Activated CD8-positive, alpha-beta memory T cell treated with anti-CD3 and anti-CD28 coated beads, Interleukin-2, amount 10 ng/mL, durations not matched to agents 7 days and 5 days (primary cell): ENCODE measurements around the gene HTRA1. TPM values are rescaled to one million over a fixed set of nuclear protein-coding genes. Genes with fewer than 3 reads are reported as not detected.
A peak's percentile ranks its signal among the peaks of the same experiment; 100 is the strongest.

Source experiments
- ATAC-seq: fragments of 150-1000 bp; cut with Tn5 transposase; one replicate; pipeline ENCODE4 v1.10.0; 2021; ENCODE audit warnings: moderate library complexity
- CTCF ChIA-PET: fragments of 350-600 bp; sonication (Branson Sonifier 250); formaldehyde crosslinking; loops from one replicate; lab custom pipeline; 2021; ENCODE audit warnings: antibody characterized with exemption; lab: Charles Lee
- DNase-seq: peaks from one replicate; pipeline ENCODE4 v3.0.0-alpha.2; 2020
- H3K27ac Mint-ChIP-seq: one replicate; pipeline ENCODE4 v1.8.0; 2021; ENCODE audit warnings: mild to moderate bottlenecking, mixed read lengths
- H3K27me3 Mint-ChIP-seq: one replicate; pipeline ENCODE4 v1.8.0; 2021; ENCODE audit warnings: mixed read lengths
- H3K36me3 Mint-ChIP-seq: one replicate; pipeline ENCODE4 v1.8.0; 2021; ENCODE audit warnings: mild to moderate bottlenecking, mixed read lengths
- H3K4me1 Mint-ChIP-seq: one replicate; pipeline ENCODE4 v1.8.0; 2021; ENCODE audit warnings: mixed read lengths
- H3K4me3 Mint-ChIP-seq: one replicate; pipeline ENCODE4 v1.8.0; 2021; ENCODE audit warnings: mild to moderate bottlenecking, moderate library complexity, mixed read lengths
- H3K9me3 Mint-ChIP-seq: one replicate; pipeline ENCODE4 v1.8.0; 2022; ENCODE audit warnings: low read depth, mixed read lengths
- total RNA-seq, 2 experiments: library from RNA; stranded (reverse); gene quantifications; one replicate each; pipeline ENCODE4 v1.2.3, GENCODE V29; 2021

Gene HTRA1
- total RNA-seq: not detected

DNA sequence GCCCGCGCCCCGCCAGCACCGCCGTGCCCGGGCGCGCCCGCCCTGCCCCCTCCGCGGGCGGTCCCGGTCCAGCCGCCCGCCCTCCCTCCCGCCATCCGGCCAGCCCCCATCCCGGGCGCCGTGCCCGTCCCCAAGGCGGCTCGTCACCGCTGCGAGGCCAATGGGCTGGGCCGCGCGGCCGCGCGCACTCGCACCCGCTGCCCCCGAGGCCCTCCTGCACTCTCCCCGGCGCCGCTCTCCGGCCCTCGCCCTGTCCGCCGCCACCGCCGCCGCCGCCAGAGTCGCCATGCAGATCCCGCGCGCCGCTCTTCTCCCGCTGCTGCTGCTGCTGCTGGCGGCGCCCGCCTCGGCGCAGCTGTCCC, at the start of gene HTRA1:
TSS of gene HTRA1 (plus strand) at position 187 of the 362 bp plus-strand sequence. CDS start at position 287, 100 bp downstream.
- no peak for DNase-seq
- CTCF ChIA-PET: no interaction called here
- peaks cover 13% of the 10 kb centered on the region for H3K4me1 Mint-ChIP-seq
- H3K9me3 Mint-ChIP-seq: no peaks in the 10 kb centered on the region
- H3K4me3 Mint-ChIP-seq: peak within 1 kb of the TSS; percentile 66
- H3K27ac Mint-ChIP-seq: no peak within 1 kb of the TSS
- peak; percentile 35 for ATAC-seq
- peaks cover 82% of the 10 kb centered on the region for H3K27me3 Mint-ChIP-seq
- no peaks in the 10 kb centered on the region for H3K36me3 Mint-ChIP-seq

DNA sequence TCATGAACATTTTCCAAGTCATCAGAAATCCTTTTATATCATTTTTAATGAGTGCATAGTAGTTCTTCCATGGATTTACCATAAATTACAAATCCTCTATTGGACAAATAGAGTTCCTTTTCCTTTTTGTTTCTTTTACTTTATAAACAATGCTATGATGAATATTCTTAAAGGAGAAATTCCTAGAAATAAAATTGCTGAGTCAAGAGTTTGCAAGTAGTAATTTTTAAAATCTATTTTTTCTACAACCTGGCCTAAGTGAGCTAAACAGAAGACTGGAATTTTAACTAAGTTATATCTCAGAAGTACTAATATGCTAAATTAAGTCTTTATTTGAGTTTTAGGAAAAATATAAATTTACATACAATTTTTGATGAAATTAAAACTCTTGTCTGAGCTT, 48.0 kb upstream of the HTRA1 start:
- no peaks in the 10 kb centered on the region for H3K9me3 Mint-ChIP-seq
- H3K4me3 Mint-ChIP-seq: no peak overlapping the region
- DNase-seq: no peak
- no peak for ATAC-seq
- peaks cover 9% of the 10 kb centered on the region for H3K36me3 Mint-ChIP-seq
- H3K27ac Mint-ChIP-seq: no peak overlapping the region
- CTCF ChIA-PET: interaction anchor here (0.8 to 2.8 kb wide), 2 partner anchors 21 to 115 kb away, joined by 3 to 13 read pairs; no protein-coding TSS in a partner anchor
- no peaks in the 10 kb centered on the region for H3K27me3 Mint-ChIP-seq
- H3K4me1 Mint-ChIP-seq: peaks cover 16% of the 10 kb centered on the region

DNA sequence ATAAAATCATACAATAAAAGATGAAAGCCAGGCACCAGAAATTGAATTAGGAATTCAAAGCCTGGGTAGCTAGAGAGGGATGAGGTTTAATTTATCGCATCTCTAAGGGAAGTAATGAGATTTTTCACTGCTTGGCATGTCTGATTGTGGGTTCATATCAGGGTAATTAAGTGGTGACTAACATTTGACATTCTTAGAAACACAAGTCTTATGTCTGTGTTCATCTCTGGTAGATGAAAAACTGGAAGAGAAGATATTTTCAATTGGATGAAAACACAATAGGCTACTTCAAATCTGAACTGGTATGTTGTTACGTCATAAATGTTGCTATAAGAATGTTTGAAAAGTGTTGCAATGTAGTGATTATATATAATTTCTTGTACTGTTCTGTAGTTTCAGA, 43.7 kb upstream of the HTRA1 start:
- no peak overlapping the region for H3K27ac Mint-ChIP-seq
- ATAC-seq: no peak
- CTCF ChIA-PET: no interaction called here
- no peak for DNase-seq
- no peaks in the 10 kb centered on the region for H3K9me3 Mint-ChIP-seq
- no peak overlapping the region for H3K4me3 Mint-ChIP-seq
- H3K27me3 Mint-ChIP-seq: no peaks in the 10 kb centered on the region
- peaks cover 16% of the 10 kb centered on the region for H3K36me3 Mint-ChIP-seq
- peaks cover 40% of the 10 kb centered on the region for H3K4me1 Mint-ChIP-seq

DNA sequence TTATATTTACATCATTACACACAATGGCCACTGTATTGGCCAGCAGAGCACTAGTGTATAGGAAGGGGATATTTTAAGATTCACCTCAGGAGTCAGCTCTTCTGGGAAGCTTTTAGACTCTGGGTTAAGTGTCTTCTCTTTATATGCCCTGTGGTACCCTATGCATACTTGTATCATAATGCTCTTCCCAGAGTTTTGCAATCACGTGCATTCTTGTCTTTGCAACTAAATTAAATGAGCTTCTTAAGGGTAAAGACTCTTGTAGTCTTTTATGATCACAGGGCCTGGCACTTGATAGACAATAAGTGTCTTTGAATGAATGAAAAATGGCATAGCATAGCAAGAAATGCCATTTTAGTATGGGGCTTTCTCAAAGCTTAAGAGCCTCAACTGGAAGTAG, 42.3 kb upstream of the HTRA1 start:
- Mint-ChIP-seq H3K4me1 (peaks cover 41% of the 10 kb centered on the region), H3K27me3 (no peaks in the 10 kb centered on the region), H3K27ac (no peak overlapping the region), H3K9me3 (no peaks in the 10 kb centered on the region), H3K36me3 (peaks cover 16% of the 10 kb centered on the region), H3K4me3 (no peak overlapping the region)
- no peak for DNase-seq
- CTCF ChIA-PET: interaction anchor here (1.2 to 2.1 kb wide), 4 partner anchors 16 to 120 kb away, joined by 3 to 6 read pairs (median 6); partner anchors contain the start of gene PLEKHA1
- ATAC-seq: no peak

DNA sequence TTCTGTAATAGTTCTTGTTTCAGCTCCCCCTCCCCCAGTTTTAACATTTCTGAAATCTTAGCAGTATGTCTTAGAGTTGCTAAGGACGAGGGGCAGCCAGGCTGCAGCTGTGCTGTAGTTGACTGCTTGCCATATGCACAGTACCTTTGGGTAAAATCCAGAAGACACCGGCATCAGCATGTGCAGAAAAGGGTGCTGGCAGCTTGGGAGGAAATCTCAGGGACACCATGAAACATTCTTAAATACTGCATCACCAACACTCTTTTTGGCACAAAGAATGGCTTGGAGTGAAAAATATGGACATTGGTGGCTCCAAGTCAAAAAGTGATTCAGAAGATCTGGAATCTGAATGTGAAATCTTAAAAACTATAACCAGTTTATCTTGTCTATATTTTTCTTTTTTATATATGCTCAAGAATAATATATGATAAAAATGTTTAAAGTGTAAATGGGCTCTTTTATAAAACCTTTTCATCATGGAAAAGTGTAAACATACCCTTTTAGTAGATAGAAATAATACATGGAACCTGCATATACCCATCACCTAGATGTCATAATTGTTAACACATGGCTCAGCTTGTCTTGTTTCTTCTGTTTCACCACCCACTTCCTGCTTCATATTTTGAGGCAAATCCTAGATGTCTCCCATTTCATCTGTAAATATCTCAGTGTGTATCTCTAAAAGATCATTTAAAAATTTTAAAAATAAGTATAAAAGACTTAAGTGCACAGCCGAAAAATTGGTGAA, 41.3 kb upstream of the HTRA1 start:
- Mint-ChIP-seq H3K9me3 (no peaks in the 10 kb centered on the region), H3K36me3 (peaks cover 16% of the 10 kb centered on the region), H3K4me3 (no peak overlapping the region), H3K4me1 (peaks cover 41% of the 10 kb centered on the region), H3K27me3 (no peaks in the 10 kb centered on the region), H3K27ac (no peak overlapping the region)
- no peak for ATAC-seq
- CTCF ChIA-PET: interaction anchor here (1.2 to 2.1 kb wide), 4 partner anchors 15 to 121 kb away, joined by 3 to 6 read pairs (median 6); partner anchors contain the start of gene PLEKHA1
- no peak for DNase-seq

DNA sequence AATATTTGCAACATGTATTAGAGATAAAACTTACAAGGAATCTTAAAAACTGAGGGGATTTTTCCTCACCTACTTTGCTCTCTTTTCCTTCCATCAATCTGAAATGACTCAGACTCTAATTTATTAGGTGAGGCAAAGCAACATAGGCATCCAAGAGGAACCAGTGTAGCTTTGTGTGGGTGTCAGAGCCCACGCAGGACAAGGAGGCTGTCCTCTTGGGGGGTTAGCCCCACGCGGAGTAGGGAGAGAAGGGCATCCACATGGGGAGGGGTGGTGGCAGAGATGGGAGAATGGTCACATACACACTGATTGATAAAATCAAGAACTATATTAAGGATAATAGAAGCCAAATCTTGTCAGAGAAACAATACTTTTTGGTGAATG, 40.7 kb upstream of the HTRA1 start:
- CTCF ChIA-PET: no interaction called here

DNA sequence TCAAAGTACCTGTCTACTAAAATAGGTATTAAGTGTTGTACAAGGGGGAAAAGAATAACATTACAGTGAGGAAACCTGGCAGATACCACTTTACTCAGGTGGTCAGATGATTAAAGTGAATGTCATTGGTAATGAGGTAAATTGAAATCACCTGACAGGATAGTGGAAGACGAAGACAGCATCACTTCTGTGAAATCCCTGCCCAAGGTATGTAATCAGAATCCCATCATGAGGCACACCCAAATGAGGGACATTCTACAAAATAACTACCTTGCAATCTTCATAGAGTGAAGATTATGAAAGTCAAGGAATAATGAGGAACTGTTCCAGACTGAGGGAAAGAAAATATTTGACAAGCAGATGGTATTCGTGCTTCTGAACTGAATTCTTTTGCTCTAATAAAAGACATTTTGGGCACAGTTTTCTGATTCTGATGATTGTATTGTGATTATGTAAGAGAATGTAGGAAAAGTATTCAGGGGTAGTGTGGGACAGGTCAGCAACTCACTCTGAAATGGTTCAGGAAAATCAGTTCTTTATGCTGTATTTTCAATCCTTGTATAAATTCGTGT, 40.2 kb upstream of the HTRA1 start:
- H3K4me1 Mint-ChIP-seq: peaks cover 37% of the 10 kb centered on the region

More for the DNA sequence above, 40.7 kb upstream of the HTRA1 start:
- H3K27ac Mint-ChIP-seq: no peak overlapping the region
- DNase-seq: no peak
- H3K9me3 Mint-ChIP-seq: no peaks in the 10 kb centered on the region
- H3K36me3 Mint-ChIP-seq: peaks cover 16% of the 10 kb centered on the region
- peaks cover 41% of the 10 kb centered on the region for H3K4me1 Mint-ChIP-seq
- no peak for ATAC-seq
- H3K4me3 Mint-ChIP-seq: no peak overlapping the region
- no peaks in the 10 kb centered on the region for H3K27me3 Mint-ChIP-seq

DNA sequence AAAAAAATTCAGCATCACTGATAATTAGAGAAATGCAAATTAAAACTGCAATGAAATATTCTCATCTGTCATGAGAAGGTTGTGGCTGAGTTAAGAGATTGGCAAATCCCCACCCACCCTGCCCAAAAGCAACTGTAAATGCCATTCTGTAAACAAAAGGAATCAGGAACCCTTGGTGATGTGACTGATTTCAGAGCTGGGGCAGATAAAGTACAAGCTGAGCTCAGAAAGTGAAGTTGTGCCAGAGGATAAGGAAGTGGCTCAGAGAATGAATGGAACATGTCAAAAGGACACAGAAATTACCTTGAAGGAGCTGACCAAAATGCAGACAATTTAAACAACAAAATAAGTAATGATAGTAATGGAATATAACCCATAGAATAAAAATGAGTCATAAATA, 39.6 kb upstream of the HTRA1 start:
- peaks cover 33% of the 10 kb centered on the region for H3K4me1 Mint-ChIP-seq
- no peak for DNase-seq
- H3K27ac Mint-ChIP-seq: peak overlapping the region; percentile 45
- H3K36me3 Mint-ChIP-seq: peaks cover 13% of the 10 kb centered on the region
- no peaks in the 10 kb centered on the region for H3K27me3 Mint-ChIP-seq
- no peak overlapping the region for H3K4me3 Mint-ChIP-seq
- CTCF ChIA-PET: interaction anchor here (0.6 to 3.2 kb wide), 3 partner anchors 17 to 79 kb away, joined by 3 to 9 read pairs (median 5); partner anchors contain the start of gene PLEKHA1
- ATAC-seq: no peak
- no peaks in the 10 kb centered on the region for H3K9me3 Mint-ChIP-seq

More for the DNA sequence above, 40.2 kb upstream of the HTRA1 start:
- ATAC-seq (no peak), DNase-seq (no peak)
- Mint-ChIP-seq H3K4me3 (no peak overlapping the region), H3K27ac (no peak overlapping the region), H3K36me3 (peaks cover 15% of the 10 kb centered on the region), H3K9me3 (no peaks in the 10 kb centered on the region), H3K27me3 (no peaks in the 10 kb centered on the region)
- CTCF ChIA-PET: interaction anchor here (3.2 kb wide), 1 partner anchor 47 kb away, joined by 9 read pairs; the partner anchor contains the start of gene PLEKHA1

DNA sequence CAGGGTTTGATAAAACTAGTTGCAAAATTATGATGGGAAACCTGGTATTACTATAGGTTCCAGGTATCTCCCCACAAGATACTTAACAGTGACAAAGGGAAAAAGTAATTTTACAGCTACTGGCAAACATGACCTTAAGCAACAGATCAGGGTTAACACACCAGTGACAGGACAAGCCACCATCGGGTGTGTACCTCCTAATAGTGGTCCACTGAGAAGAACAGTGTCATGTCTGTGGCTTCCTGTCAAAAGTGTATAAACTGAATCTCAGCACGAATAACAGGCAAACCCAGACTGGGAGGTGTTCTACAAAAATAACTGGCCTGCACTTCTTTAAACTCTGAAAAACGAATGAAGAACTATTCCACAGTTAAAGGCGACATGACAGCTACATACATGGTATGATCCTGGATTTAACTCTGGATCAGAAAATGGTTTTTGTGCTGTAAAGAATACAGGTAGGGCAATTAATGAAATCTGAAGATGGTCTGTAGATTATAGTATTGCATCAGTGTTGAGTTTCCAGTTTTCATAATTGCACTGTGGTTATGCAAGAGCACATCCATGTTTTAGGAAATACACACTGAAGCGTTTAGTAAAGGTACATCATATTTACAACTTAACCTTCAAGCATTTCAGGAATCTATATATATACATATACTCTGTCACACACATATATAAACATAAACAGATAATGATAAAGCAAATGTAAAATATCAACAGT, 38.9 kb upstream of the HTRA1 start:
- peaks cover 12% of the 10 kb centered on the region for H3K36me3 Mint-ChIP-seq
- DNase-seq (peak; percentile 64), ATAC-seq (peak; percentile 82)
- peaks cover 33% of the 10 kb centered on the region for H3K4me1 Mint-ChIP-seq
- peak overlapping the region; percentile 56 for H3K27ac Mint-ChIP-seq
- CTCF ChIA-PET: interaction anchor here (0.6 to 3.2 kb wide), 4 partner anchors 16 to 79 kb away, joined by 3 to 9 read pairs (median 4); partner anchors contain the start of gene PLEKHA1
- no peaks in the 10 kb centered on the region for H3K27me3 Mint-ChIP-seq
- no peaks in the 10 kb centered on the region for H3K9me3 Mint-ChIP-seq
- no peak overlapping the region for H3K4me3 Mint-ChIP-seq

DNA sequence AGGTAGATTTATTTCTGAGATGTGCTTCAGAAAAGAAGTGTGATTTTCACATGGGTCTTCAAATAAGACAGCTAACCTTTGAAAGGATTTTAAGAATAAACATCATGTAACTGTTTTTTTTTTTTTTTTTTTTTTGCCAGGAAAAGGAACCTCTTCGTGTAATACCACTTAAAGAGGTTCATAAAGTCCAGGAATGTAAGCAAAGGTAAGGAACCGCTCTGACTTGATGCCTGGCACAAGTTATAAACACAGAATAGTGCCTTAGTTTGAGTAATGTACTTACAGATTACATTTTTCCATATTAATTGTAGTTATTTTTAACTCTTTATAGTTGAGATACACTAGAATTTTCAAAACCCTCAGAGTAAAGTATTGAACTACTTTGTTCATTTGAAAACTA, 37.3 kb upstream of the HTRA1 start:
- H3K4me1 Mint-ChIP-seq: peaks cover 29% of the 10 kb centered on the region
- DNase-seq (no peak), ATAC-seq (no peak)
- no peaks in the 10 kb centered on the region for H3K9me3 Mint-ChIP-seq
- H3K36me3 Mint-ChIP-seq: peaks cover 7% of the 10 kb centered on the region
- H3K4me3 Mint-ChIP-seq: no peak overlapping the region
- CTCF ChIA-PET: interaction anchor here (1.1 to 3.2 kb wide), 3 partner anchors 9 to 50 kb away, joined by 3 to 9 read pairs (median 5); partner anchors contain the start of gene PLEKHA1
- no peaks in the 10 kb centered on the region for H3K27me3 Mint-ChIP-seq
- H3K27ac Mint-ChIP-seq: no peak overlapping the region

DNA sequence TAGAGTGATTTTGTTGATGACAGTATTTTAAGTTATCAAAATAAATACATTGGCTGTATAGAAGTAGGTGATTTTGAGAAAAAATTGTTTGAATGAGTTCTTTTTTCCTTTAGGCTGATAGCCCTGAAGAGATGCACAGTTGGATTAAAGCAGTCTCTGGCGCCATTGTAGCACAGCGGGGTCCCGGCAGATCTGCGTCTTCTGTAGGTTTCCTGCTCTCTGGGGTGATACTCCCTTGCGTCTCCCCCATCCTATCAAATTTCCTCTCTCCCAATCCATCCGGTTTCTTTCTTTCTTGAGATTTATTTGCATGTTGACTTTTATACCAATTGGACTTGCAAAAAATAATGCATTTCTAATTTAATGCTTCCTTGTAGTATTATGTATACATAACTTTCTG, 34.5 kb upstream of the HTRA1 start:
- H3K4me1 Mint-ChIP-seq: peaks cover 13% of the 10 kb centered on the region
- CTCF ChIA-PET: no interaction called here
- no peak overlapping the region for H3K27ac Mint-ChIP-seq
- H3K36me3 Mint-ChIP-seq: peaks cover 2% of the 10 kb centered on the region
- no peak for ATAC-seq
- no peak for DNase-seq
- H3K27me3 Mint-ChIP-seq: no peaks in the 10 kb centered on the region
- no peaks in the 10 kb centered on the region for H3K9me3 Mint-ChIP-seq
- H3K4me3 Mint-ChIP-seq: no peak overlapping the region

DNA sequence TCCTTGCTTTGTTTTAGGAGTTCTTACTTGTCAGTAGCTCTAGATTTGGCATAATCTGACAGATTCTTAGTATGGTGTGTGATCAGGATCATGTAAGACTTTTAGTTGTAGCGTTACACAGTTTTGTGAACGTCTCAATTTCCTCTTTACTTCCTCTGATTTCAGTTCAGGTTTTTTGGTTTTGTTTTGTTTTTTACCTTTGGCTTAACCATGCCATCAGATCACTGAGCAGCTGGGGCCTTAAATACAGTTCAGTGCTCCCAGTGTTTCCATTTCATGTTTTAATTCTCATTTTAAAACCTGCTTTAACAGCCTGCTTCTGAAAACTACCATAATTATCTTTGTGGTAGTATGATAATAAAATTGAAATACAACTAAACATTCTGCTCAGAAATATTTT, 34.1 kb upstream of the HTRA1 start:
- Mint-ChIP-seq H3K27me3 (no peaks in the 10 kb centered on the region), H3K4me1 (peaks cover 8% of the 10 kb centered on the region), H3K27ac (no peak overlapping the region), H3K9me3 (no peaks in the 10 kb centered on the region), H3K36me3 (peaks cover 2% of the 10 kb centered on the region), H3K4me3 (no peak overlapping the region)
- CTCF ChIA-PET: no interaction called here
- DNase-seq (no peak), ATAC-seq (no peak)

DNA sequence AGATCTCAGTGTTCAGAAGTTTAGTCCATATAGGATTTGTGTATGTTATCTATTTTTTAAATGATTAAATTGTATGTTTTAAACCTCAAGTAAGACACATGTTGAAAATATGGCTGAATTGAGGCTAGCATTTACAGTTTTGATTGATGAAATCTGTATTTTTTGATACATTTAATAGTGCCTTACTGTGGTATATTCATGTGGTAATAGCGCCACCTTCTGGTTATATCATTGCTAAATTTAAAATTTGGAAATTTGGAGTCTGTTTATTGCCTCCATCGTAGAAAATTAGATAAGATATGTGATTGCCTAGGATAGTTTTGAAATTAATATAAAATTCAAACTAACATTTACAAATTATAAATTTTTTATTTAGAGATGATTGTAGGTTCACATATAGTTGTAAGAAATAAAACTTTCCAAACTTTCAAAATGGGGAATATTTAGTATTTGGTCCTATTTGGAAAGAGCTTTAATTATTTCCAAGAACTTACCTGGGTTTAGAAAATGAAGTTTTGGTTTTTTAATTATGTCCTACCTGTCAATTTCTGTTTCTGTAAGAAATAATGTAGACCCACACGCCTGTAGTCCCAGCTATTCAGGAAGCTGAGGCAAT, 26.0 kb upstream of the HTRA1 start:
- CTCF ChIA-PET: interaction anchor here (0.6 to 6.2 kb wide), 18 partner anchors 15 to 542 kb away, joined by 3 to 68 read pairs (median 6); partner anchors contain the start of genes BTBD16 and PLEKHA1
- ATAC-seq: no peak
- Mint-ChIP-seq H3K4me3 (no peak overlapping the region), H3K27me3 (peaks cover 2% of the 10 kb centered on the region), H3K9me3 (no peaks in the 10 kb centered on the region), H3K4me1 (no peaks in the 10 kb centered on the region), H3K27ac (no peak overlapping the region), H3K36me3 (no peaks in the 10 kb centered on the region)
- DNase-seq: no peak
